ENCODE measurements around the gene SYN1. TPM values are rescaled to one million over a fixed set of nuclear protein-coding genes. Genes with fewer than 3 reads are reported as not detected.

SYN1 gene
- total and polyA plus RNA-seq, 4 donors: 0.09 to 2.5 (median 0.60) TPM

GRCh38 chrX:47611926-47612325, 7.7 kb downstream of the SYN1 start:
- H3K9me3 ChIP-seq (ENCODE audit: control insufficient read depth in 4 of 4, low read length in 3 of 4): no peaks in the 10 kb centered on the region
- H3K27ac ChIP-seq (ENCODE audit: low read depth in 1 of 2, low read length in 2 of 2): no peak overlapping the region
- H3K9ac ChIP-seq (ENCODE audit: low read depth in 1 of 2, low read length in 2 of 2): no peak overlapping the region
- TF ChIP-seq HNF4A (conservative IDR thresholded peaks at IDR 0.05) (no peak), NR2F2 (IDR thresholded peaks at IDR 0.05) (no peak), YY1 (IDR thresholded peaks at IDR 0.05) (no peak), SP1 (IDR thresholded peaks at IDR 0.05) (no peak), HNF4G (IDR thresholded peaks at IDR 0.05) (no peak), JUND (IDR thresholded peaks at IDR 0.05) (no peak), GABPA (IDR thresholded peaks at IDR 0.05 in 1 of 2, conservative IDR thresholded peaks at IDR 0.05 in 1 of 2) (no peak)
- 95% methylated on average over 2 of the region's 2 CpGs for WGBS
- no peak overlapping the region for H3K4me3 ChIP-seq (ENCODE audit: low read depth in 1 of 3, low read length in 3 of 3)
- no peak for DNase-seq (ENCODE audit: low spot score)
- H3K27me3 ChIP-seq (ENCODE audit: control insufficient read depth in 4 of 4, insufficient read depth in 4 of 4, low read length in 3 of 4): no peaks in the 10 kb centered on the region
- H3K36me3 ChIP-seq (ENCODE audit: control insufficient read depth in 4 of 4, insufficient read depth in 3 of 4, low read depth in 1 of 4, low read length in 3 of 4): no peaks in the 10 kb centered on the region
- H3K4me1 ChIP-seq (ENCODE audit: control insufficient read depth in 4 of 4, insufficient read depth in 4 of 4, low read length in 3 of 4): no peaks in the 10 kb centered on the region

- no peak overlapping the region for H3K4me3 ChIP-seq (ENCODE audit: low read depth in 1 of 3, low read length in 3 of 3)
- H3K27ac ChIP-seq (ENCODE audit: low read depth in 1 of 2, low read length in 2 of 2): no peak overlapping the region
- no peak for DNase-seq (ENCODE audit: low spot score)
- H3K36me3 ChIP-seq (ENCODE audit: control insufficient read depth in 4 of 4, insufficient read depth in 3 of 4, low read depth in 1 of 4, low read length in 3 of 4): no peaks in the 10 kb centered on the region
- 93% methylated on average over 2 of the region's 2 CpGs for WGBS
- H3K27me3 ChIP-seq (ENCODE audit: control insufficient read depth in 4 of 4, insufficient read depth in 4 of 4, low read length in 3 of 4): no peaks in the 10 kb centered on the region
- no peaks in the 10 kb centered on the region for H3K9me3 ChIP-seq (ENCODE audit: control insufficient read depth in 4 of 4, low read length in 3 of 4)
- no peak overlapping the region for H3K9ac ChIP-seq (ENCODE audit: low read depth in 1 of 2, low read length in 2 of 2)
- TF ChIP-seq ATF3 (IDR thresholded peaks at IDR 0.05) (no peak), REST (IDR thresholded peaks at IDR 0.05) (no peak), EGR1 (IDR thresholded peaks at IDR 0.05; ENCODE audit: low read depth in 2 of 2) (no peak), RAD21 (IDR thresholded peaks at IDR 0.05) (no peak), GABPA (IDR thresholded peaks at IDR 0.05 in 1 of 2, conservative IDR thresholded peaks at IDR 0.05 in 1 of 2) (no peak), YY1 (IDR thresholded peaks at IDR 0.05) (no peak), TAF1 (conservative IDR thresholded peaks at IDR 0.05) (no peak)
- no peaks in the 10 kb centered on the region for H3K4me1 ChIP-seq (ENCODE audit: control insufficient read depth in 4 of 4, insufficient read depth in 4 of 4, low read length in 3 of 4)
Measured at GRCh38 chrX:47611489-47611888, 8.2 kb downstream of the SYN1 start.

- H3K27me3 ChIP-seq (ENCODE audit: control insufficient read depth in 4 of 4, insufficient read depth in 4 of 4, low read length in 3 of 4): no peaks in the 10 kb centered on the region
- no peaks in the 10 kb centered on the region for H3K36me3 ChIP-seq (ENCODE audit: control insufficient read depth in 4 of 4, insufficient read depth in 3 of 4, low read depth in 1 of 4, low read length in 3 of 4)
- WGBS: 82% methylated on average over 4 of the region's 4 CpGs
- H3K27ac ChIP-seq (ENCODE audit: low read depth in 1 of 2, low read length in 2 of 2): no peak overlapping the region
- H3K9me3 ChIP-seq (ENCODE audit: control insufficient read depth in 4 of 4, low read length in 3 of 4): no peaks in the 10 kb centered on the region
- no peak overlapping the region for H3K9ac ChIP-seq (ENCODE audit: low read depth in 1 of 2, low read length in 2 of 2)
- TF ChIP-seq FOXA2 (IDR thresholded peaks at IDR 0.05) (no peak), SP1 (IDR thresholded peaks at IDR 0.05) (no peak), FOXA1 (IDR thresholded peaks at IDR 0.05) (no peak), CTCF (IDR thresholded peaks at IDR 0.05; ENCODE audit: low read depth, low read length, missing input control) (no peak)
- no peaks in the 10 kb centered on the region for H3K4me1 ChIP-seq (ENCODE audit: control insufficient read depth in 4 of 4, insufficient read depth in 4 of 4, low read length in 3 of 4)
- no peak overlapping the region for H3K4me3 ChIP-seq (ENCODE audit: low read depth in 1 of 3, low read length in 3 of 3)
- no peak for DNase-seq (ENCODE audit: low spot score)
Measured at GRCh38 chrX:47610511-47610910, 9.1 kb downstream of the SYN1 start.
